Measurements from ENCODE around the gene KPNA3. TPM values are rescaled to one million over a fixed set of nuclear protein-coding genes. Genes with fewer than 3 reads are reported as not detected.

The KPNA3 gene
- polyA plus RNA-seq, result 40.5 and 41.7 TPM in 2 replicates
- 75.7 and 87.2 TPM in 2 replicates for polyA minus RNA-seq

- Histone ChIP-seq H4K20me1 (ENCODE audit: insufficient read depth) (no peaks in the 10 kb centered on the region), H3K9me2 (ENCODE audit: insufficient read depth, low read length) (no peaks in the 10 kb centered on the region), H3K4me2 (ENCODE audit: low read length) (peak within 1 kb of the TSS; percentile 99), H2AFZ (ENCODE audit: low read depth, low read length) (peak within 1 kb of the TSS; percentile 80), H3K79me2 (replicated peaks; ENCODE audit: insufficient read depth, low read length) (peaks cover 40% of the 10 kb centered on the region), H3K9me3 (ENCODE audit: low read length) (no peaks in the 10 kb centered on the region), H3K9ac (ENCODE audit: low read length) (peak within 1 kb of the TSS; percentile 90), H3K36me3 (ENCODE audit: insufficient read depth, low read length) (peaks cover 4% of the 10 kb centered on the region), H3K4me3 (ENCODE audit: low read length) (peak within 1 kb of the TSS; percentile 92), H3K27me3 (ENCODE audit: insufficient read depth, low read depth, low read length) (no peaks in the 10 kb centered on the region), H3F3A (ENCODE audit: insufficient read depth, low read length, poor library complexity, severe bottlenecking) (no peaks in the 10 kb centered on the region), H3K27ac (ENCODE audit: low read length) (peak within 1 kb of the TSS; percentile 92)
- TF ChIP-seq EP300 (conservative IDR thresholded peaks at IDR 0.05; ENCODE audit: poor library complexity, severe bottlenecking) (no peak), CTCF (IDR thresholded peaks at IDR 0.05; ENCODE audit: poor library complexity, severe bottlenecking) (peak; percentile 51), RAD21 (conservative IDR thresholded peaks at IDR 0.05) (no peak), MXI1 (conservative IDR thresholded peaks at IDR 0.05; ENCODE audit: poor library complexity, severe bottlenecking) (peak; percentile 89), REST (IDR thresholded peaks at IDR 0.05; ENCODE audit: borderline replicate concordance) (peak; percentile 67), EZH2 (IDR thresholded peaks at IDR 0.05; ENCODE audit: borderline replicate concordance, insufficient read depth, low read length, poor library complexity, severe bottlenecking) (no peak), TAF1 (IDR thresholded peaks at IDR 0.05; ENCODE audit: low read depth) (peak; percentile 80), POLR2AphosphoS5 (IDR thresholded peaks at IDR 0.05) (peak; percentile 47)
Observed at GRCh38 chr13:49792550-49793324, at the start of gene KPNA3. Gene KPNA3, minus strand, starts transcription at chr13:49792682. Its CDS starts 176 bp downstream, at chr13:49792506.

- Histone ChIP-seq H2AFZ (ENCODE audit: low read depth, low read length) (no peak overlapping the region), H3K9ac (ENCODE audit: low read length) (no peak overlapping the region), H3K27ac (ENCODE audit: low read length) (no peak overlapping the region), H3K4me3 (ENCODE audit: low read length) (no peak overlapping the region), H3K79me2 (replicated peaks; ENCODE audit: insufficient read depth, low read length) (no peaks in the 10 kb centered on the region), H3K27me3 (ENCODE audit: insufficient read depth, low read depth, low read length) (no peaks in the 10 kb centered on the region), H3K36me3 (ENCODE audit: insufficient read depth, low read length) (no peaks in the 10 kb centered on the region), H3F3A (ENCODE audit: insufficient read depth, low read length, poor library complexity, severe bottlenecking) (no peaks in the 10 kb centered on the region), H4K20me1 (ENCODE audit: insufficient read depth) (no peaks in the 10 kb centered on the region), H3K9me2 (ENCODE audit: insufficient read depth, low read length) (no peaks in the 10 kb centered on the region), H3K4me2 (ENCODE audit: low read length) (no peak overlapping the region), H3K9me3 (ENCODE audit: low read length) (no peaks in the 10 kb centered on the region)
- no peak for TF ChIP-seq RAD21 (conservative IDR thresholded peaks at IDR 0.05)
- no peak for TF ChIP-seq CTCF (IDR thresholded peaks at IDR 0.05; ENCODE audit: poor library complexity, severe bottlenecking)
- TF ChIP-seq REST (IDR thresholded peaks at IDR 0.05; ENCODE audit: borderline replicate concordance), result no peak
- no peak for TF ChIP-seq EP300 (conservative IDR thresholded peaks at IDR 0.05; ENCODE audit: poor library complexity, severe bottlenecking)
- TF ChIP-seq TAF1 (IDR thresholded peaks at IDR 0.05; ENCODE audit: low read depth), result no peak
- TF ChIP-seq POLR2AphosphoS5 (IDR thresholded peaks at IDR 0.05), result no peak
- TF ChIP-seq EZH2 (IDR thresholded peaks at IDR 0.05; ENCODE audit: borderline replicate concordance, insufficient read depth, low read length, poor library complexity, severe bottlenecking), result no peak
- no peak for TF ChIP-seq MXI1 (conservative IDR thresholded peaks at IDR 0.05; ENCODE audit: poor library complexity, severe bottlenecking)
- TF ChIP-seq SMC3 (conservative IDR thresholded peaks at IDR 0.05; ENCODE audit: poor library complexity), result no peak
Observed at GRCh38 chr13:49841964-49842363, 49.5 kb upstream of the KPNA3 start.
